Caco-2 (cell line): ENCODE measurements around the gene ZBED1. TPM values are rescaled to one million over a fixed set of nuclear protein-coding genes. Genes with fewer than 3 reads are reported as not detected.

Source experiments
- BruUV-seq: library from RNA; stranded (reverse); fragments of 400-500 nt; replicated peaks from 2 replicates; lab custom pipeline; 2021; lab: Mats Ljungman, UMichigan
- CTCF ChIA-PET: fragments of 300-600 bp; sonication (Branson Sonifier 250); formaldehyde crosslinking; loops from one replicate; lab custom pipeline; 2022; ENCODE audit warnings: antibody characterized with exemption; lab: Charles Lee
- POLR2A ChIA-PET: fragments of 300-600 bp; sonication (Branson Sonifier 250); formaldehyde crosslinking; loops from one replicate; lab custom pipeline; 2022; ENCODE audit warnings: antibody characterized with exemption; lab: Charles Lee
- DNase-seq, 2 experiments: peaks; one replicate each; pipeline versions ENCODE4 v3.0.0 to v3.0.0-alpha.2; 2020 to 2022
- H3K27me3 ChIP-seq: replicated peaks from 2 replicates; pipeline ENCODE4 v1.6.0; 2011; ENCODE audit warnings: low read length; ENCODE audit not compliant: control insufficient read depth, insufficient read depth
- H3K36me3 ChIP-seq: 2 replicates; pipeline ENCODE4 v1.5.1; 2011; ENCODE audit warnings: low read length; ENCODE audit not compliant: control insufficient read depth, insufficient read depth
- H3K4me1 ChIP-seq: fragments of 250-450 bp; sonication (Bioruptor Pico); 2 replicates; pipeline ENCODE4 v1.5.1; 2020; ENCODE audit warnings: mild to moderate bottlenecking
- H3K4me3 ChIP-seq: 2 replicates; pipeline ENCODE4 v1.5.1; 2011; ENCODE audit warnings: low read depth, mild to moderate bottlenecking, control low read depth, low read length
- H3K9me3 ChIP-seq: fragments of 250-450 bp; sonication (Bioruptor Pico); 2 replicates; pipeline ENCODE4 v1.5.1; 2020; ENCODE audit warnings: mild to moderate bottlenecking, moderate library complexity
- H3K27ac Mint-ChIP-seq: one replicate; pipeline ENCODE4 v1.8.0; 2022; ENCODE audit warnings: mixed read lengths; ENCODE audit not compliant: unreplicated experiment
- H3K27me3 Mint-ChIP-seq: one replicate; pipeline ENCODE4 v1.8.0; 2022; ENCODE audit warnings: mixed read lengths; ENCODE audit not compliant: insufficient read depth, unreplicated experiment
- H3K36me3 Mint-ChIP-seq: one replicate; pipeline ENCODE4 v1.8.0; 2022; ENCODE audit warnings: mild to moderate bottlenecking, mixed read lengths; ENCODE audit not compliant: insufficient read depth, unreplicated experiment
- H3K4me1 Mint-ChIP-seq: one replicate; pipeline ENCODE4 v1.8.0; 2022; ENCODE audit warnings: low read depth, mixed read lengths; ENCODE audit not compliant: unreplicated experiment
- H3K4me3 Mint-ChIP-seq: one replicate; pipeline ENCODE4 v1.8.0; 2022; ENCODE audit warnings: mild to moderate bottlenecking, moderate library complexity, mixed read lengths; ENCODE audit not compliant: unreplicated experiment
- H3K9me3 Mint-ChIP-seq: one replicate; pipeline ENCODE4 v1.8.0; 2022; ENCODE audit warnings: mixed read lengths; ENCODE audit not compliant: unreplicated experiment
- CTCF ChIP-seq, 2 experiments: fragments of 200-600 bp in 1 of 2; IDR thresholded peaks; 1 replicate in 1 of 2; 2 replicates in 1 of 2; pipeline versions ENCODE4 v1.5.1 to v1.8.0; 2011 to 2022; ENCODE audit warnings: antibody characterized with exemption in 1 of 2, control low read depth in 1 of 2, inconsistent platforms in 1 of 2, low read depth in 1 of 2, low read length in 1 of 2, mild to moderate bottlenecking in 1 of 2, moderate library complexity in 1 of 2; ENCODE audit not compliant: insufficient read depth in 1 of 2, severe bottlenecking in 1 of 2, unreplicated experiment in 1 of 2
- intact Hi-C: fragments of 100-400 bp; cut with micrococcal nuclease; formaldehyde crosslinking; loops from one replicate; pipeline ENCODE4 v1.10.0; 2022; ENCODE audit not compliant: unreplicated experiment
- total RNA-seq: library from RNA; stranded (reverse); gene quantifications from 2 replicates; pipeline ENCODE4 v1.2.3, GENCODE V29; 2022

ZBED1 gene
- total RNA-seq, 1 experiment from 2014 or later = 68.8 TPM

GRCh38 chrX:2539586-2539985 lies 38.8 kb upstream of the ZBED1 start:
- no peaks in the 10 kb centered on the region for H3K4me1 ChIP-seq
- no peaks in the 10 kb centered on the region for H3K36me3 ChIP-seq
- no TSS peak for BruUV-seq
- no peak for TF ChIP-seq CTCF (IDR thresholded peaks at IDR 0.05; ENCODE audit: insufficient read depth in 1 of 2, low read depth in 1 of 2, low read length in 1 of 2, severe bottlenecking in 1 of 2, unreplicated experiment in 1 of 2)
- Mint-ChIP-seq H3K4me3 (no peak overlapping the region), H3K4me1 (peaks cover 7% of the 10 kb centered on the region), H3K27ac (no peak overlapping the region), H3K36me3 (peaks cover 6% of the 10 kb centered on the region), H3K27me3 (no peaks in the 10 kb centered on the region), H3K9me3 (no peaks in the 10 kb centered on the region)
- no peak for DNase-seq
- intact Hi-C loops = no loop called here
- H3K4me3 ChIP-seq = no peak overlapping the region
- no peaks in the 10 kb centered on the region for H3K9me3 ChIP-seq
- H3K27me3 ChIP-seq = no peaks in the 10 kb centered on the region
- POLR2A ChIA-PET = no interaction called here
- CTCF ChIA-PET = no interaction called here

- DNase-seq = no peak
- Histone ChIP-seq H3K9me3 (no peaks in the 10 kb centered on the region), H3K36me3 (no peaks in the 10 kb centered on the region), H3K4me3 (no peak overlapping the region), H3K4me1 (no peaks in the 10 kb centered on the region), H3K27me3 (no peaks in the 10 kb centered on the region)
- no peak for TF ChIP-seq CTCF (IDR thresholded peaks at IDR 0.05; ENCODE audit: insufficient read depth in 1 of 2, low read depth in 1 of 2, low read length in 1 of 2, severe bottlenecking in 1 of 2, unreplicated experiment in 1 of 2)
- Mint-ChIP-seq H3K4me3 (no peak overlapping the region), H3K36me3 (no peaks in the 10 kb centered on the region), H3K27ac (no peak overlapping the region), H3K4me1 (peaks cover 7% of the 10 kb centered on the region), H3K9me3 (no peaks in the 10 kb centered on the region), H3K27me3 (no peaks in the 10 kb centered on the region)
- CTCF ChIA-PET = no interaction called here
- POLR2A ChIA-PET = no interaction called here
- no TSS peak for BruUV-seq
- intact Hi-C loops = no loop called here
These were observed 37.4 kb upstream of the ZBED1 start for GRCh38 chrX:2538031-2538757.

GRCh38 chrX:2536974-2537373 lies 36.2 kb upstream of the ZBED1 start:
- ChIA-PET POLR2A (no interaction called here), CTCF (no interaction called here)
- intact Hi-C loops = no loop called here

More at GRCh38 chrX:2536974-2537373, 36.2 kb upstream of the ZBED1 start:
- peaks cover 7% of the 10 kb centered on the region for H3K4me1 Mint-ChIP-seq
- BruUV-seq = no TSS peak
- no peaks in the 10 kb centered on the region for H3K36me3 Mint-ChIP-seq
- H3K4me3 Mint-ChIP-seq = no peak overlapping the region
- no peak for TF ChIP-seq CTCF (IDR thresholded peaks at IDR 0.05; ENCODE audit: insufficient read depth in 1 of 2, low read depth in 1 of 2, low read length in 1 of 2, severe bottlenecking in 1 of 2, unreplicated experiment in 1 of 2)
- H3K4me1 ChIP-seq = no peaks in the 10 kb centered on the region
- H3K27me3 ChIP-seq = no peaks in the 10 kb centered on the region
- no peaks in the 10 kb centered on the region for H3K36me3 ChIP-seq
- no peak for DNase-seq
- no peak overlapping the region for H3K27ac Mint-ChIP-seq
- H3K27me3 Mint-ChIP-seq = no peaks in the 10 kb centered on the region
- H3K9me3 Mint-ChIP-seq = no peaks in the 10 kb centered on the region
- H3K9me3 ChIP-seq = no peaks in the 10 kb centered on the region
- no peak overlapping the region for H3K4me3 ChIP-seq
